Skeletal muscle satellite cell (primary cell): ENCODE measurements around the gene UFC1. TPM values are rescaled to one million over a fixed set of nuclear protein-coding genes. Genes with fewer than 3 reads are reported as not detected.

Experiments
- H3K27me3 ChIP-seq: 2 replicates; pipeline ENCODE4 v1.7.0; 2013; ENCODE audit warnings: low read length; ENCODE audit not compliant: control insufficient read depth, insufficient read depth
- H3K36me3 ChIP-seq: 2 replicates; pipeline ENCODE4 v1.7.0; 2013; ENCODE audit warnings: mild to moderate bottlenecking, control low read depth, low read length; ENCODE audit not compliant: insufficient read depth
- H3K4me1 ChIP-seq: 2 replicates; pipeline ENCODE4 v1.7.0; 2013; ENCODE audit warnings: low read length; ENCODE audit not compliant: control insufficient read depth, insufficient read depth
- H3K4me2 ChIP-seq: 2 replicates; pipeline ENCODE4 v1.7.0; 2013; ENCODE audit warnings: mild to moderate bottlenecking, low read length
- H3K4me3 ChIP-seq: 2 replicates; pipeline ENCODE4 v1.7.0; 2013; ENCODE audit warnings: low read length
- H3K9ac ChIP-seq: 2 replicates; pipeline ENCODE4 v1.7.0; 2013; ENCODE audit warnings: mild to moderate bottlenecking, low read depth, low read length, moderate library complexity
- H3K9me3 ChIP-seq: replicated peaks from 2 replicates; pipeline ENCODE4 v1.7.0; 2013; ENCODE audit warnings: mild to moderate bottlenecking, control low read depth, low read length
- small RNA-seq: library from RNA; depleted of rRNA; stranded (forward); fragments of <200 nt; gene quantifications from one replicate; pipeline ENCODE3, GENCODE V24; 2012

UFC1 gene

DNA sequence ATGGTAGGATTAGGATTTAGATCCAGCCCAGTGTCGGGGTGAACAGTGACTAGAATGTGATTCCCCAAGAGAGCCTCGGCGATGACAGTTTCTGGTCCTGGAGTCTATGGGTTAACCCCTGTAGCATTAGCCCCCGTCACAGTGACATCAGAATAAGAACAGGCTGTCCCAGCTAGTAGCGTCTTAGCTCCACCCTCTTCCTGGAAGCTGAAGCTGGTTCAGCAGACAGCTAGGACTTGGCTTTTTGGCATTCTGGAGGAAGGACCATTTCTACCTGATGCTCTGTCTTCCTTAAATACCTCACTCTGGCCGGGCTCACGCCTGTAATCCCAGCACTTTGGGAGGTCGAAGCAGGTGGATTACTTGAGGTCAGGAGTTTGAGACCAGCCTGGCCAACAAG is 53.4 kb downstream of the UFC1 start:
- H3K4me3 ChIP-seq, result no peak overlapping the region

More for the DNA sequence above, 53.4 kb downstream of the UFC1 start:
- H3K9ac ChIP-seq, result peak overlapping the region; percentile 43
- H3K4me2 ChIP-seq, result peak overlapping the region; percentile 16
- peaks cover 18% of the 10 kb centered on the region for H3K4me1 ChIP-seq
- H3K27me3 ChIP-seq, result no peaks in the 10 kb centered on the region
- H3K36me3 ChIP-seq, result peaks cover 67% of the 10 kb centered on the region
- no peaks in the 10 kb centered on the region for H3K9me3 ChIP-seq

Small RNA genes lying within 50 kb of the gene (small RNA-seq; reads per million reads assigned to genes)
- not detected for gene RF01225
